HG03558 (cell line): Measurements from ENCODE around the gene CD200.
"Not testable (repeated sequence)": the region's sequence is repeated elsewhere in the genome, so short reads cannot be mapped to it uniquely, and the experiment has no call there.

Experiments
- ATAC-seq: cut with Tn5 transposase; IDR thresholded peaks from one replicate; pipeline ENCODE4 v1.9.1; 2021; ENCODE audit warnings: moderate number of reproducible peaks; ENCODE audit not compliant: unreplicated experiment; ENCODE audit errors: extremely low read depth

Gene CD200

DNA sequence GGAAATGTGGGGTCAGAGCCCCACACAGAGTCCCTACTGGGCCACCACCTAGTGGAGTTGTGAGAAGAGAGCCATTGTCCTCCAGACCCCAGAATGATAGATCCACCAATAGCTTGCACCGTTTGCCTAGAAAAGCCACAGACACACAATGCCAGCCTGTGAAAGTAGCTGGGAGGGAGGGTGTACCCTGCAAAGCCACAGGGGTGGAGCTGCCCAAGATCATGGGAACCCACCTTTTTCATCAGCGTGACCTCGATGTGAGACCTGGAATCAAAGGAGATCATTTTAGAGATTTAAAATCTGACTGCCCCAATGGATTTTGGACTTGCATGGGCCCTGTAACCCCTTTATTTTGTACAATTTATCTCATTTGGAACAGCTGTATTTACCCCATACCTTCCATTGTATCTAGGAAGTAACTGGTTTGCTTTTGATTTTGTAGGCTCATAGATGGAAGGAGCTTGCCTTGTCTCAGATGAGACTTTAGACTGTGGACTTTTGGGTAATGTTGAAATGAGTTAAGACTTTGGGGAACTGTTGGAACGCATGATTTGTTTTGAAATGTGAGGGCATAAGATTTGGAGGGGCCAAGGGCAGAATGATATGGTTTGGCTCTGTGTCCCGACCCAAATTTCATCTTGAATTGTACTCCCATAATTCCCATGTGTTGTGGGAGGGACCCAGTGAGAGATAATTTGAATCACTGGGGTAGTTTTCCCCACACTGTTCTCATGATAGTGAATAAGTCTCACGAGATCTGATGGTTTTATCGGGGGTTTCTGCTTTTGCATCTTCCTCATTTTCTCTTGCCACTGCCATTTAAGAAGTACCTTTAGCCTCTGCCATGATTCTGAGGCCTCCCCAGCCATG, 49.0 kb downstream of the CD200 start:
- ATAC-seq = no peak

- no peak for ATAC-seq
Measured at GRCh38 chr3:112382543-112383160, 49.7 kb downstream of the CD200 start.

- no peak for ATAC-seq
Measured at GRCh38 chr3:112384769-112385168, 51.8 kb downstream of the CD200 start.

DNA sequence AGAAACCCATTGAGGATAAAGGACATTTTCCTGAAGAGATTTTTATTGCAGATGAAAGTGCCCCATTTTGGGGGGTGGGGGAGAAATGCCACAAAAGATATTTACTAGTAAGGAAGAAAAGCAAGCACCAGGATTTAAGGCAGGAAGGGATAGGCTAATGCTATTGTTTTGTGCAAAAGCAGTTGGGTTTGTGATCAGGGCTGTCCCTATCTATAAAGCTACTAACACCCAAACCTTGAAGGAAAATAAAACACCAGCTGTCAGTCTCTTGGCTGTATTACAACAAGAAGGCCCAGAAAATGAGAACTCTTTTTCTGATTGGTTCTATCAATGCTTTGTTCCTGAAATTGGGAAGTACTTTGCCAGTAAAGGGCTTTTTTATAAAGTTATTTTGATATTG, 56.0 kb downstream of the CD200 start:
- ATAC-seq = no peak

DNA sequence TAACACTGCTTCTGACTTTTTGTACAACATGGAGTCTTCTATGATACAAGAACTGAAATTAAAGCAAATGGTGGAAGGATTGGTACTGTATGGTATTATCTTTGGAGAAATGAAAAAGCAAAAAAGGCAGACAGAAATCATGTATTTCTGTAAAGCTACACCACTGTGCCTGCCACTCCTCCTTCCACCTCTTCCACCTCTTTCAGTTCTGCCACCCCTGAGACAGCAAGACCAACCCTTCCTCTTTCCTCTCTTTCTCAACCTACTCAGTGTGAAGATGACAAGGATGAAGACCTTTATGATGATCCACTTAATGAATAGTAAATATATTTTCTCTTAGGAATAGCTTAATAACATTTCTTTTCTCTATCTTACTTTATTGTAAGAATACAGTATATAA, 57.0 kb downstream of the CD200 start:
- no peak for ATAC-seq

GRCh38 chr3:112390783-112391641, 58.1 kb downstream of the CD200 start:
- no peak for ATAC-seq

- ATAC-seq = no peak
Measured at GRCh38 chr3:112391648-112392047, 58.7 kb downstream of the CD200 start.

DNA sequence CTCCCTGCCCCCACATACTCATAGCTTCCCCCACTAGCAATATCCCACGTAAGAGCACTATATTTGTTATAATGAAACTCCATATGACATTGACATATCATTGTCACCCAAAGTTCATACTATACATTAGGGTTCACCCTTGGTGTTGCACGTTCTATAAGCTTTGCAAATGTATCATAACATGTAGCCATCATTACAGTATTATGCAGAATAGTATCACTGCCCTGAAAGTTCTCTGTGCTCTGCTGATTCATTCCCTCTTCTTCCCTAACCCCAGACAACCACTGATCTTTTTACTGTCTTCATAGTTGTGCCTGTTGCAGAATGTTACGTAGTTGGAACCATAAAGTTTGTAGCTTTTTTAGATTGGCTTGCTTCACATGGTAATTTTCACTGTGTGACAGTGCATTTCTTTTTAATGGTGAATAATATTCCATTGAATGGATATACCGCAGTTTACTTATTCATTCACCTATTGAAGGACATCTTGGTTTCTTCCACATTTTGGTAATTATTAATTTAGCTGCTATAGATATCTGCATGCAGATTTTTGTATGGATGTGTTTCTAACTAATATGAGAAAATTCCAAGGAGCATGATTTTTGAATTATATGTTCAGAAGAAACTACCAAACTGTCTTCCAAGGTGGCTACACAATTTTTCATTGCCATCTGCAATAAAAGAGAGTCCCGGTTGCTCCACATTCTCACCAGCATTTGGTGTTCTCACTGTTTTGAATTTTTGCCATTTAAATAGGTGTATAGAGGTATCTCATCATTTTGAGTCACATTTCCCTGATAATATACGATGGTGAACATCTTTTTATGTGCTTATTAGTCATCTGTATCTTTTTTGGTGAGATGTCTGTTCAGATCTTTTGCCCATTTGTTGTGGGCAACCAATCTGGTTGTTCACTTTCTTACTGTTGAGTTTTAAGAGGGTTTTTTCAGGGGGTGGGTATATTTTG, 59.7 kb downstream of the CD200 start:
- ATAC-seq = no peak

DNA sequence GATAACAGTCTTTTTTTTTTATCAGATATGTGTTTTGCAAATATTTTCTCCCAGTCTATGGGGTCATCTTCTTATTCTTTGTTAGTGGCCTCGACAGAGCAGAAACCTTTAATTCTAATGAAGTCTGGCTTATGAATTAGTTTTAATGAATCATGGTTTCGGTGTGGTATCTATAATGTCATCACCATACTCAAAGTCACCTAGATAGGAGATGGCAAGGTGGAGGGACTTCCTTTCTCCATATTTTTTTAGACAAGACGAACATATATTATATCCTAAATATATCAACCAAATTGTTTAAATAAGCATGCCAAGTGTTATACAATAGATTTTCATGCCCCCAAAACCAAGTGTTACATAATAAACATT, 60.4 kb downstream of the CD200 start:
- ATAC-seq = no peak

- no peak for ATAC-seq
Measured at GRCh38 chr3:112394003-112394640, 61.2 kb downstream of the CD200 start.

GRCh38 chr3:112395181-112395895, 62.4 kb downstream of the CD200 start:
- ATAC-seq = no peak

- ATAC-seq = no peak
Measured at GRCh38 chr3:112395896-112396290, 62.9 kb downstream of the CD200 start.

GRCh38 chr3:112397556-112397955, 64.6 kb downstream of the CD200 start:
- no peak for ATAC-seq

- no peak for ATAC-seq
Measured at GRCh38 chr3:112399064-112399463, 66.1 kb downstream of the CD200 start.

DNA sequence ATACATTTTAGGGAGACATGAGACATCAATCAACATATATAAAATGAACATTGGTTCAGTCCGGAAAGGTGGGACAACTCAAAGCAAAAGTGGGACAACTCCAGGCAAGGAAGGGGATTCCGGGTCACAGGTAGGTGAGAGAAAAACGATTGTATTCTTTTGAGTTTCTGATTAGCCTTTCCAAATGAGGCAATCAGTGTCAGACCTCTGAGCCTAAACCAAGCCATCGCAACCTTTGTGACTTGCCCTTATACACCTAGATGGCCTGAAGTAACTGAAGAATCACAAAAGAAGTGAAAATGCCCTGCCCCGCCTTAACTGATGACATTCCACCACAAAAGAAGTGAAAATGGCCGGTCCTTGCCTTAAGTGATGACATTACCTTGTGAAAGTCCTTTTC, 66.6 kb downstream of the CD200 start:
- not testable (repeated sequence) for ATAC-seq

GRCh38 chr3:112400317-112400716, 67.4 kb downstream of the CD200 start:
- ATAC-seq = not testable (repeated sequence)

DNA sequence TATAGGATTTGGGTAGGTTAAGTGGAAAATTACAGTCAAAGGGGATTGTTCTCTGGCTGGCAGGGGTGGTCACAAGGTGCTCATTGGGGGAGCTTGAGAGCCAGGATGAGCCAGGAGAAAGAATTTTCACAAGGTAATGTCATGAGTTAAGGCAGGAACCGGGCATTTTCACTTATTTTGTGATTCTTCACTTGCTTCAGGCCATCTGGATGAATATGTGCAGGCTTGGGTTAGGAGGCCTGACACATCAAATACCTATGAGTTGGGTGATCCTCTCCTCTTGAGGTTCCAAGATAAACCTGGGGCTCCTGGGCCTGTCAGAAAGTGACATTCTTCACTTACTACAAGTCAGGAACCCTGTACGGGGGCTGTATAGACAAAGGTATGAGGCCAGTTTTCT, 68.7 kb downstream of the CD200 start:
- ATAC-seq = no peak

GRCh38 chr3:112403103-112403502, 70.1 kb downstream of the CD200 start:
- ATAC-seq = no peak
